Vagina (tissue), 2 donors: ENCODE data around the gene TRIM71.

Experiments used
- POLR2A ChIP-seq, 2 donors: fragments of 450-650 bp; IDR thresholded peaks; one replicate each; pipeline ENCODE4 v1.6.1; 2017; ENCODE audit warnings: antibody characterized with exemption in 2 of 2, mild to moderate bottlenecking in 2 of 2, moderate library complexity in 2 of 2
- POLR2AphosphoS5 ChIP-seq, 2 donors: sonication (generic); formaldehyde crosslinking; IDR thresholded peaks; one replicate each; pipeline ENCODE4 v1.9.0; 2017; ENCODE audit warnings: antibody characterized with exemption in 2 of 2, mild to moderate bottlenecking in 2 of 2, low read depth in 1 of 2; ENCODE audit not compliant: insufficient read depth in 1 of 2
- TF ChIP-seq, protein P1 (sequence below), 3 experiments: fragments of 450-650 bp in 2 of 3; fragments of 200-600 bp in 1 of 3; sonication (generic) in 1 of 3; IDR thresholded peaks; one replicate each; pipeline ENCODE4 v1.5.1; 2017 to 2019; ENCODE audit warnings: antibody characterized with exemption in 3 of 3, mild to moderate bottlenecking in 2 of 3, moderate library complexity in 2 of 3

DNA sequence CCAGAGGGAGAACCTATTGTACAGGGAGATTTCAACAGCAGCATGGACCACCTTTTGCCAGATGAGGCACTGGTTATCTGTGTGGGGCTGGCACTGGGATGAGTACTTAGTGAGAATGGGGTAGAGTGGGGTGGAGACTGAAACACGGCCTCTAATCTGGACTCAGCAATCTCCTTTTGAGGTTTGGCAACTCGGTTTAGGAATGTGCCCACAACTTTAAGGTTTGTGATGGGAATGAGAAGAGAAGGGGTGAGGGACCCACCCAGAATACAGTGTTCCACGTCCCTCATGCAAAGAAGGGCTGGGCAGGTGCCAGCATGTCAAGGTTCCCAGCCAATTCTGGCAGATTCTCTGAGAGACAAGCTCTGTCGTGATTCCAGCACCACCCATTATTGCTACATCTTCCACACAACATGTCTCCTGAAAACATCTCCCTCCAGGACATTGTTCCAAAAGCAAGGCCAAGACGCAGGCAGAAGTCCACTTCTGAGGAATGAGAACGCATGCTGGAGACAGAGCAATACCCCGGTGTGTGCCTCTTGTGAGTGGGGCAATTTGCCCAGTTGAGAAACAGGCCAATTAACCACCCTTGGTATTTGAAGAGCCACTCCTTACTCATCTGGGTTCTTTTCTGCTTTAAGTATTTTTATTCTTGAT lies 96.1 kb downstream of the TRIM71 start:
- TF ChIP-seq, protein P1, sequence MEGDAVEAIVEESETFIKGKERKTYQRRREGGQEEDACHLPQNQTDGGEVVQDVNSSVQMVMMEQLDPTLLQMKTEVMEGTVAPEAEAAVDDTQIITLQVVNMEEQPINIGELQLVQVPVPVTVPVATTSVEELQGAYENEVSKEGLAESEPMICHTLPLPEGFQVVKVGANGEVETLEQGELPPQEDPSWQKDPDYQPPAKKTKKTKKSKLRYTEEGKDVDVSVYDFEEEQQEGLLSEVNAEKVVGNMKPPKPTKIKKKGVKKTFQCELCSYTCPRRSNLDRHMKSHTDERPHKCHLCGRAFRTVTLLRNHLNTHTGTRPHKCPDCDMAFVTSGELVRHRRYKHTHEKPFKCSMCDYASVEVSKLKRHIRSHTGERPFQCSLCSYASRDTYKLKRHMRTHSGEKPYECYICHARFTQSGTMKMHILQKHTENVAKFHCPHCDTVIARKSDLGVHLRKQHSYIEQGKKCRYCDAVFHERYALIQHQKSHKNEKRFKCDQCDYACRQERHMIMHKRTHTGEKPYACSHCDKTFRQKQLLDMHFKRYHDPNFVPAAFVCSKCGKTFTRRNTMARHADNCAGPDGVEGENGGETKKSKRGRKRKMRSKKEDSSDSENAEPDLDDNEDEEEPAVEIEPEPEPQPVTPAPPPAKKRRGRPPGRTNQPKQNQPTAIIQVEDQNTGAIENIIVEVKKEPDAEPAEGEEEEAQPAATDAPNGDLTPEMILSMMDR (IDR thresholded peaks at IDR 0.05) = no peak
- peak in 1 of 2 donors; percentile 61 for TF ChIP-seq POLR2AphosphoS5 (IDR thresholded peaks at IDR 0.05; ENCODE audit: insufficient read depth in 1 of 2, low read depth in 1 of 2)
- TF ChIP-seq POLR2A (IDR thresholded peaks at IDR 0.05) = no peak
